HEK293T (cell line): ENCODE measurements around the gene MACROH2A1.

Experiments
- BHLHE40 ChIP-seq: fragments of 450-650 bp; IDR thresholded peaks from 2 replicates; pipeline ENCODE4 v1.6.1; 2016; ENCODE audit warnings: mild to moderate bottlenecking, moderate library complexity, borderline replicate concordance
- FOXK2 ChIP-seq: fragments of 450-650 bp; IDR thresholded peaks from 2 replicates; pipeline ENCODE4 v1.6.1; 2016; ENCODE audit warnings: mild to moderate bottlenecking
- LEF1 ChIP-seq: fragments of 450-650 bp; IDR thresholded peaks from 2 replicates; pipeline ENCODE4 v1.6.1; 2017; ENCODE audit warnings: mild to moderate bottlenecking, borderline replicate concordance
- PKNOX1 ChIP-seq: fragments of 450-650 bp; IDR thresholded peaks from 2 replicates; pipeline ENCODE4 v1.6.1; 2016
- TARDBP ChIP-seq: fragments of 450-650 bp; IDR thresholded peaks from 2 replicates; pipeline ENCODE4 v1.6.1; 2016
- ZNF384 ChIP-seq: fragments of 450-650 bp; IDR thresholded peaks from 2 replicates; pipeline ENCODE4 v1.6.1; 2016

- TF ChIP-seq PKNOX1 (no peak), LEF1 (no peak), TARDBP (no peak), ZNF384 (no peak), FOXK2 (no peak), BHLHE40 (no peak)
These were observed 14.1 kb downstream of the MACROH2A1 start for GRCh38 chr5:135384898-135385297.
